ENCODE data around the gene FAHD1. TPM values are rescaled to one million over a fixed set of nuclear protein-coding genes. Genes with fewer than 3 reads are reported as not detected.

The FAHD1 gene
- total and polyA plus RNA-seq, 9 of the 15 experiments (the other 6 are each of a cell fraction or from before 2014, with no cell fraction given): 2.2 to 20.9 (median 10.7) TPM

- CTCF ChIA-PET (ENCODE audit: low intra/inter-chr PET ratio): no interaction called here
- Histone ChIP-seq H3K36me3 (ENCODE audit: control insufficient read depth, insufficient read depth, low read length) (peaks cover 31% of the 10 kb centered on the region; the same call in 1 of the 3 replicates), H3K9me3 (replicated peaks; ENCODE audit: control insufficient read depth, insufficient read depth, low read depth, low read length) (no peaks in the 10 kb centered on the region), H3K27me3 (ENCODE audit: control insufficient read depth in 2 of 2, insufficient read depth in 2 of 2, low read length in 2 of 2) (no peaks in the 10 kb centered on the region), H3K4me1 (replicated peaks in 1 of 2; ENCODE audit: control insufficient read depth in 2 of 2, insufficient read depth in 2 of 2, low read length in 2 of 2) (peaks cover 0 to 62% of the 10 kb centered on the region in 2 experiments; a peak in 2 of 5 replicates), H3K79me2 (ENCODE audit: control insufficient read depth, insufficient read depth, low read length) (peaks cover 1% of the 10 kb centered on the region; the same call in 1 of the 3 replicates), H3K4me3 (no peak overlapping the region), H3K9ac (ENCODE audit: insufficient read depth in 1 of 2, low read depth in 2 of 2, low read length in 2 of 2) (no peak overlapping the region), H3K4me2 (ENCODE audit: insufficient read depth, low read length) (no peak overlapping the region), H3K27ac (ENCODE audit: extremely low read depth, low read depth, low read length) (no peak overlapping the region), H2AFZ (ENCODE audit: low read depth, low read length) (no peak overlapping the region), H4K20me1 (replicated peaks; ENCODE audit: control insufficient read depth, insufficient read depth, low read length) (no peaks in the 10 kb centered on the region), H3K9me1 (ENCODE audit: control insufficient read depth, insufficient read depth, low read length) (no peaks in the 10 kb centered on the region)
- TF ChIP-seq POLR3A (IDR thresholded peaks at IDR 0.05; ENCODE audit: borderline replicate concordance, extremely low read depth, insufficient read depth, insufficient read length) (no peak), NCOR1 (IDR thresholded peaks at IDR 0.05) (no peak), HNRNPL (IDR thresholded peaks at IDR 0.05; ENCODE audit: low read depth, low read length) (0 out of 2 replicates have a peak, but pooled peaks have one; percentile 2), KAT7 (CRISPR knock-in tag; IDR thresholded peaks at IDR 0.05; ENCODE audit: borderline replicate concordance) (no peak), CBX2 (IDR thresholded peaks at IDR 0.05; ENCODE audit: insufficient read depth, low read length, poor library complexity, severe bottlenecking) (no peak)
- POLR2A ChIA-PET: interaction anchor here (0.5 to 1.3 kb wide), 6 partner anchors 7 to 172 kb away, joined by 3 to 7 read pairs (median 4); partner anchors contain the start of genes NUBP2 and SPSB3
- 87% methylated on average over 33 of the region's 59 CpGs for WGBS (ENCODE audit: insufficient coverage, low coverage, missing lambda C conversion rate)
- BruUV-seq (replicated peaks): no TSS peak
- intact Hi-C loops (cut with micrococcal nuclease) (no loop called here), in situ Hi-C loops (cut with MboI) (no loop called here)
- no peak; the same call in 2 of the 3 replicates for ATAC-seq
- DNase-seq (ENCODE audit: extremely low read depth in 1 of 4, low spot score in 3 of 4): no peak
- no peak for FAIRE-seq
Observed at GRCh38 chr16:1791943-1792812, 34.8 kb upstream of the FAHD1 start.

Measured in K562 (cell line).